Neuronal stem cell (in vitro differentiated cells): ENCODE data around the gene KIF16B.

Experiments
- DNase-seq: peaks from one replicate; pipeline ENCODE4 v3.0.0-alpha.2; 2013; ENCODE audit warnings: low spot score
- H2AFZ ChIP-seq: one replicate; pipeline ENCODE4 v1.6.1; 2013; ENCODE audit warnings: mild to moderate bottlenecking, low read length, inconsistent platforms
- H2AK5ac ChIP-seq: 2 replicates; pipeline ENCODE4 v1.6.1; 2013; ENCODE audit warnings: low read depth, mild to moderate bottlenecking, inconsistent platforms, low read length, moderate library complexity, mixed read lengths
- H2BK120ac ChIP-seq: 2 replicates; pipeline ENCODE4 v1.6.1; 2013; ENCODE audit warnings: low read depth, mild to moderate bottlenecking, inconsistent platforms, low read length, moderate library complexity, mixed read lengths
- H2BK12ac ChIP-seq: one replicate; pipeline ENCODE4 v1.6.1; 2013; ENCODE audit warnings: low read length, inconsistent platforms
- H2BK15ac ChIP-seq: 2 replicates; pipeline ENCODE4 v1.6.1; 2013; ENCODE audit warnings: mild to moderate bottlenecking, low read length, inconsistent platforms, mixed read lengths
- H2BK5ac ChIP-seq: one replicate; pipeline ENCODE4 v1.6.1; 2013; ENCODE audit warnings: inconsistent platforms, mild to moderate bottlenecking, low read length, moderate library complexity
- H3K14ac ChIP-seq: one replicate; pipeline ENCODE4 v1.6.1; 2013; ENCODE audit warnings: low read length, inconsistent platforms
- H3K18ac ChIP-seq: 2 replicates; pipeline ENCODE4 v1.6.1; 2013; ENCODE audit warnings: low read length, inconsistent platforms
- H3K23ac ChIP-seq: 2 replicates; pipeline ENCODE4 v1.6.1; 2013; ENCODE audit warnings: low read depth, mild to moderate bottlenecking, mixed read lengths, low read length, inconsistent platforms; ENCODE audit not compliant: poor library complexity
- H3K27ac ChIP-seq: replicated peaks from 3 replicates; pipeline ENCODE4 v1.5.1; 2013; ENCODE audit warnings: low read length, inconsistent platforms
- H3K27me3 ChIP-seq, 3 experiments: 2 replicates each; pipeline ENCODE4 v1.6.1; 2013; ENCODE audit warnings: low read length in 3 of 3, mild to moderate bottlenecking in 2 of 3, inconsistent platforms in 1 of 3, low read depth in 1 of 3, mixed read lengths in 1 of 3, moderate library complexity in 1 of 3; ENCODE audit not compliant: control insufficient read depth in 3 of 3, insufficient read depth in 3 of 3
- H3K36me3 ChIP-seq, 2 donors: replicated peaks in 1 of 2; 2 replicates each; pipeline ENCODE4 v1.6.1; 2013; ENCODE audit warnings: low read length in 2 of 2; ENCODE audit not compliant: control insufficient read depth in 2 of 2, insufficient read depth in 2 of 2
- H3K4ac ChIP-seq: 2 replicates; pipeline ENCODE4 v1.6.1; 2013; ENCODE audit warnings: inconsistent platforms, mild to moderate bottlenecking, low read length, moderate library complexity
- H3K4me1 ChIP-seq, 2 donors: 1 replicate in 1 of 2; 2 replicates in 1 of 2; pipeline ENCODE4 v1.6.1; 2013; ENCODE audit warnings: low read length in 2 of 2, low read depth in 1 of 2; ENCODE audit not compliant: control insufficient read depth in 2 of 2, insufficient read depth in 1 of 2
- H3K4me2 ChIP-seq: one replicate; pipeline ENCODE4 v1.6.1; 2013; ENCODE audit warnings: mild to moderate bottlenecking, low read length, inconsistent platforms; ENCODE audit not compliant: insufficient read depth, poor library complexity, severe bottlenecking
- H3K4me3 ChIP-seq, 2 donors: 2 replicates each; pipeline ENCODE4 v1.5.1; 2013; ENCODE audit warnings: low read length in 2 of 2, mild to moderate bottlenecking in 2 of 2, inconsistent platforms in 1 of 2, moderate library complexity in 1 of 2
- H3K79me1 ChIP-seq: one replicate; pipeline ENCODE4 v1.6.1; 2013; ENCODE audit warnings: low read depth, mild to moderate bottlenecking, inconsistent platforms, low read length, moderate library complexity
- H3K9ac ChIP-seq: one replicate; pipeline ENCODE4 v1.6.1; 2013; ENCODE audit warnings: mild to moderate bottlenecking, low read depth, low read length, inconsistent platforms; ENCODE audit not compliant: poor library complexity
- H3K9me3 ChIP-seq, 2 donors: replicated peaks in 1 of 2; 2 replicates each; pipeline versions ENCODE3 to v1.6.1; 2013; ENCODE audit warnings: low read length in 2 of 2, mild to moderate bottlenecking in 2 of 2, inconsistent platforms in 1 of 2, low read depth in 1 of 2, mixed read lengths in 1 of 2, moderate library complexity in 1 of 2; ENCODE audit not compliant: control insufficient read depth in 2 of 2, insufficient read depth in 1 of 2
- H4K8ac ChIP-seq: one replicate; pipeline ENCODE4 v1.6.1; 2013; ENCODE audit warnings: low read depth, mild to moderate bottlenecking, inconsistent platforms, low read length, moderate library complexity
- H4K91ac ChIP-seq: one replicate; pipeline ENCODE4 v1.6.1; 2013; ENCODE audit warnings: low read length, low read depth, mild to moderate bottlenecking, inconsistent platforms; ENCODE audit not compliant: poor library complexity
- WGBS, 2 donors: extraction: QIAGEN DNeasy Blood & Tissue Kit; methylation state at CpG; one replicate each; pipeline ENCODE4 v1.1.7; 2013; ENCODE audit warnings: missing lambda C conversion rate in 2 of 2, mixed read lengths in 1 of 2; ENCODE audit not compliant: insufficient read length in 2 of 2, insufficient replicate concordance in 1 of 2; ENCODE audit errors: extremely low coverage in 2 of 2; 5-methylcytosine and 5-hydroxymethylcytosine counted together

Gene KIF16B

GRCh38 chr20:16337707-16338106 lies 235.5 kb downstream of the KIF16B start:
- Histone ChIP-seq H2AK5ac (no peak overlapping the region), H3K4me2 (no peak overlapping the region), H2BK5ac (no peak overlapping the region), H3K23ac (no peak overlapping the region), H3K9me3 (peaks cover 0 to 6% of the 10 kb centered on the region in 2 donors), H3K9ac (no peak overlapping the region), H3K4me3 (no peak overlapping the region), H4K8ac (no peak overlapping the region), H3K27me3 (no peaks in the 10 kb centered on the region), H2BK12ac (no peak overlapping the region), H3K18ac (peak overlapping the region; percentile 72), H3K36me3 (no peaks in the 10 kb centered on the region), H3K79me1 (no peaks in the 10 kb centered on the region), H2BK120ac (no peak overlapping the region), H3K14ac (no peak overlapping the region), H2BK15ac (no peak overlapping the region), H3K4me1 (no peaks in the 10 kb centered on the region), H3K4ac (no peak overlapping the region), H3K27ac (no peak overlapping the region), H4K91ac (no peak overlapping the region), H2AFZ (no peak overlapping the region)
- no CpG with 5 or more reads among the region's 1 CpG for WGBS, 2 donors
- DNase-seq, result no peak

- H3K4me1 ChIP-seq, result no peaks in the 10 kb centered on the region
- no peaks in the 10 kb centered on the region for H3K36me3 ChIP-seq
- no peak overlapping the region for H2BK15ac ChIP-seq
- no peak for DNase-seq
- H3K4me2 ChIP-seq, result no peak overlapping the region
- no peak overlapping the region for H3K18ac ChIP-seq
- no peak overlapping the region for H4K91ac ChIP-seq
- H2BK120ac ChIP-seq, result no peak overlapping the region
- no peak overlapping the region for H3K14ac ChIP-seq
- no peak overlapping the region for H3K4ac ChIP-seq
- no peak overlapping the region for H3K27ac ChIP-seq
- H3K27me3 ChIP-seq, result no peaks in the 10 kb centered on the region
- no peaks in the 10 kb centered on the region for H3K79me1 ChIP-seq
- H2AFZ ChIP-seq, result no peak overlapping the region
- no peak overlapping the region for H3K4me3 ChIP-seq
- no peak overlapping the region for H4K8ac ChIP-seq
- peaks cover 0 to 2% of the 10 kb centered on the region in 2 donors for H3K9me3 ChIP-seq
- no peak overlapping the region for H3K23ac ChIP-seq
- no peak overlapping the region for H2AK5ac ChIP-seq
- no peak overlapping the region for H3K9ac ChIP-seq
- no peak overlapping the region for H2BK12ac ChIP-seq
- no CpG with 5 or more reads among the region's 1 CpG for WGBS, 2 donors
- H2BK5ac ChIP-seq, result no peak overlapping the region
Observed at GRCh38 chr20:16327606-16328005, 245.6 kb downstream of the KIF16B start.

GRCh38 chr20:16321291-16321690 lies 252.0 kb downstream of the KIF16B start:
- H3K23ac ChIP-seq, result no peak overlapping the region
- no peak overlapping the region for H3K4me2 ChIP-seq
- no peaks in the 10 kb centered on the region for H3K27me3 ChIP-seq
- no peak overlapping the region for H2BK12ac ChIP-seq
- H3K9ac ChIP-seq, result no peak overlapping the region
- H4K91ac ChIP-seq, result no peak overlapping the region
- H2AFZ ChIP-seq, result no peak overlapping the region
- no peaks in the 10 kb centered on the region for H3K9me3 ChIP-seq
- WGBS, 2 donors, result no CpG with 5 or more reads among the region's 2 CpGs
- DNase-seq, result no peak
- H2BK120ac ChIP-seq, result no peak overlapping the region
- no peak overlapping the region for H3K27ac ChIP-seq
- no peak overlapping the region for H4K8ac ChIP-seq
- H3K14ac ChIP-seq, result no peak overlapping the region
- H2BK15ac ChIP-seq, result no peak overlapping the region
- H3K4ac ChIP-seq, result no peak overlapping the region
- no peak overlapping the region for H2BK5ac ChIP-seq
- no peak overlapping the region for H3K18ac ChIP-seq
- peaks cover 0 to 2% of the 10 kb centered on the region in 2 donors for H3K4me1 ChIP-seq
- H3K36me3 ChIP-seq, result no peaks in the 10 kb centered on the region
- H3K4me3 ChIP-seq, result no peak overlapping the region
- no peak overlapping the region for H2AK5ac ChIP-seq
- H3K79me1 ChIP-seq, result no peaks in the 10 kb centered on the region

- Histone ChIP-seq H4K8ac (no peak overlapping the region), H3K4ac (no peak overlapping the region), H4K91ac (no peak overlapping the region), H3K27ac (no peak overlapping the region), H2BK12ac (no peak overlapping the region), H2BK120ac (no peak overlapping the region), H3K9ac (no peak overlapping the region), H2AFZ (no peak overlapping the region), H3K4me1 (peaks cover 0 to 2% of the 10 kb centered on the region in 2 donors), H3K4me3 (no peak overlapping the region), H3K18ac (no peak overlapping the region), H3K14ac (no peak overlapping the region), H3K4me2 (no peak overlapping the region), H3K9me3 (no peaks in the 10 kb centered on the region), H2BK5ac (no peak overlapping the region), H3K23ac (no peak overlapping the region), H2BK15ac (no peak overlapping the region), H3K27me3 (no peaks in the 10 kb centered on the region), H3K36me3 (no peaks in the 10 kb centered on the region), H2AK5ac (no peak overlapping the region), H3K79me1 (no peaks in the 10 kb centered on the region)
- no peak for DNase-seq
- WGBS, 2 donors, result no CpG with 5 or more reads among the region's 14 CpGs
Observed at GRCh38 chr20:16317445-16318362, 255.5 kb downstream of the KIF16B start.
